ENCODE measurements around the gene ZNF800. TPM values are rescaled to one million over a fixed set of nuclear protein-coding genes. Genes with fewer than 3 reads are reported as not detected.

The ZNF800 gene
- total RNA-seq, 3 donors from 2014 or later: 29.5 to 51.1 (median 31.0) TPM

DNA sequence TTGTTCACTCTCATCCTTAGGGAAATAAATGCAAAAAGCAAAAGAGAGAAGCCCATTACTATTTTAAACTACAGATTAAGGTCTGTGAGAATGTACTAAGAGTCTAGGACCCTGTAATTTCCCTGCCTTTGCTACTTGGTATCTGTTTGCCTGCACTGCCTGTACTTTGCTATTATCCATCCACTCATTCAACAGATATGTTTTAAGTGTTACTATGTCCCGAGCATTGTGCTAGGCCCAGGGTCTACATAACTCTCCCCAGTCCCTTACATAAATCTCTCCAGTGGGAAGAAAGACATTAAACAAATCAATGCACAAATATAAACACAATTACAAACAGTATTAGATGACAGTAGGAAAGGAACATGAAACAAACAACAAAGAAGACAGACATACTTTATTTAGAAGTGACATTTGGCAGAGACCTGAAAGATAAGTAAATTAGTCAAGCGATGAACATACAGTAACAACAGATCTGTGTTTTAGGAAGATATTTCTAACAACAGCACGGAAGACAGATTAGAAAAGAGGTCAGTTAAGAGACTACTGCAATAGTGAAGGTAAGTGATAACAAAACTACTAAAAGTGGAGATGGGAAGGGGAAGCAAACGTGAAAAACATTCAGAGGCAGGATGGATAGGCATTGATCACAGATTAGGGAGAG is 30.0 kb downstream of the ZNF800 start:
- Histone ChIP-seq H3K27ac (no peak overlapping the region), H3K36me3 (no peaks in the 10 kb centered on the region), H3K9me3 (no peaks in the 10 kb centered on the region), H3K4me1 (no peaks in the 10 kb centered on the region), H3K27me3 (no peaks in the 10 kb centered on the region), H3K4me3 (no peak overlapping the region)
- DNase-seq (ENCODE audit: low spot score in 2 of 2): no peak
- TF ChIP-seq POLR2AphosphoS5 (IDR thresholded peaks at IDR 0.05): no peak
- TF ChIP-seq, protein P1, sequence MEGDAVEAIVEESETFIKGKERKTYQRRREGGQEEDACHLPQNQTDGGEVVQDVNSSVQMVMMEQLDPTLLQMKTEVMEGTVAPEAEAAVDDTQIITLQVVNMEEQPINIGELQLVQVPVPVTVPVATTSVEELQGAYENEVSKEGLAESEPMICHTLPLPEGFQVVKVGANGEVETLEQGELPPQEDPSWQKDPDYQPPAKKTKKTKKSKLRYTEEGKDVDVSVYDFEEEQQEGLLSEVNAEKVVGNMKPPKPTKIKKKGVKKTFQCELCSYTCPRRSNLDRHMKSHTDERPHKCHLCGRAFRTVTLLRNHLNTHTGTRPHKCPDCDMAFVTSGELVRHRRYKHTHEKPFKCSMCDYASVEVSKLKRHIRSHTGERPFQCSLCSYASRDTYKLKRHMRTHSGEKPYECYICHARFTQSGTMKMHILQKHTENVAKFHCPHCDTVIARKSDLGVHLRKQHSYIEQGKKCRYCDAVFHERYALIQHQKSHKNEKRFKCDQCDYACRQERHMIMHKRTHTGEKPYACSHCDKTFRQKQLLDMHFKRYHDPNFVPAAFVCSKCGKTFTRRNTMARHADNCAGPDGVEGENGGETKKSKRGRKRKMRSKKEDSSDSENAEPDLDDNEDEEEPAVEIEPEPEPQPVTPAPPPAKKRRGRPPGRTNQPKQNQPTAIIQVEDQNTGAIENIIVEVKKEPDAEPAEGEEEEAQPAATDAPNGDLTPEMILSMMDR (IDR thresholded peaks at IDR 0.05): no peak
- intact Hi-C loops (cut with DNase I; ENCODE audit: low total_unique reads): no loop called here

DNA sequence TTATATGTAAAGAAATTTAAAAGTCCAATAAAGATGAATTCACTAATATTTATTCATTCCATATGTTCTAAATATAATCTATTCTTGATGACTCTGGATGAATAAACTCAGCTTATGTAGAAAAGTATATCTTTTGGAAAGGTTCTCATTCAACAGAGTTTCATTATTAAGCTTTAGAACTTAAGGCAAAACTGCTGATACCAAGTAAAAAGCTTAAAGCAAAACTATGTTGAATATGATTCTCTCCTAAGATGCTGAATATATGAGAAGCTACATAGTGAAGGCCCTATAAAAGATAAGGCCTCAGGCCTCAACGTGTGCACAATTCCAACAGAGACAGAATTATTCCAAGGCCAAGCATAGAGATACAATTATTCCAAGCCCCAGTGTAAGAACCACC is 30.8 kb downstream of the ZNF800 start:
- Histone ChIP-seq H3K27ac (no peak overlapping the region), H3K9me3 (no peaks in the 10 kb centered on the region), H3K4me3 (no peak overlapping the region), H3K27me3 (no peaks in the 10 kb centered on the region), H3K36me3 (no peaks in the 10 kb centered on the region), H3K4me1 (no peaks in the 10 kb centered on the region)
- TF ChIP-seq POLR2AphosphoS5 (IDR thresholded peaks at IDR 0.05): no peak
- TF ChIP-seq, protein P1 (IDR thresholded peaks at IDR 0.05): no peak
- TF ChIP-seq POLR2A (IDR thresholded peaks at IDR 0.05): no peak
- DNase-seq (ENCODE audit: low spot score in 2 of 2): no peak
- intact Hi-C loops (cut with DNase I; ENCODE audit: low total_unique reads): no loop called here

DNA sequence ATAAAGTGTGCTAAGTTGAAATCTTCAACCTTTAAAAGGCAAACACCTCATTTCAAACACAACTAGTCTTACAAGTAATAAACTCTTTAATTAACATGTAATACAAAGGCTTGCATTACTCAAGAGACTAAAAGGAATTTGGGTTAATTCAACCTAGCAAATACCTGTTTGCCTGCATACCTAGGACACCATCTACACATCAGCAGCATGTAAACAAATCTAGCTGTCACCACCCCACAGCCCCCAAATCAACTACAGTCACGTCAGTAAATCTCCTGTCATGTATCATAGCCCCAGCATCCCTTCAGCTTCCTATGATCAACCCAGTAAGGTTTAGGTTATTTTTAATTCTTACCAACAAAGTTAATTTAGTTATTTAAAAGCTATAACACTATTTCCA is 33.5 kb downstream of the ZNF800 start:
- H3K4me3 ChIP-seq: no peak overlapping the region
- H3K36me3 ChIP-seq: no peaks in the 10 kb centered on the region
- H3K27ac ChIP-seq: no peak overlapping the region
- H3K4me1 ChIP-seq: no peaks in the 10 kb centered on the region
- H3K27me3 ChIP-seq: no peaks in the 10 kb centered on the region
- DNase-seq (ENCODE audit: low spot score in 2 of 2): no peak
- TF ChIP-seq POLR2AphosphoS5 (IDR thresholded peaks at IDR 0.05): no peak
- TF ChIP-seq, protein P1 (IDR thresholded peaks at IDR 0.05): no peak
- TF ChIP-seq POLR2A (IDR thresholded peaks at IDR 0.05): no peak
- intact Hi-C loops (cut with DNase I; ENCODE audit: low total_unique reads): no loop called here
- H3K9me3 ChIP-seq: no peaks in the 10 kb centered on the region

GRCh38 chr7:127353897-127354296 is 38.6 kb downstream of the ZNF800 start:
- Histone ChIP-seq H3K4me1 (no peaks in the 10 kb centered on the region), H3K4me3 (no peak overlapping the region), H3K36me3 (no peaks in the 10 kb centered on the region), H3K27ac (no peak overlapping the region), H3K9me3 (no peaks in the 10 kb centered on the region), H3K27me3 (no peaks in the 10 kb centered on the region)
- TF ChIP-seq POLR2A (IDR thresholded peaks at IDR 0.05) (no peak), POLR2AphosphoS5 (IDR thresholded peaks at IDR 0.05) (no peak)
- TF ChIP-seq, protein P1 (IDR thresholded peaks at IDR 0.05): no peak
- intact Hi-C loops (cut with DNase I; ENCODE audit: low total_unique reads): no loop called here
- DNase-seq (ENCODE audit: low spot score in 2 of 2): no peak

DNA sequence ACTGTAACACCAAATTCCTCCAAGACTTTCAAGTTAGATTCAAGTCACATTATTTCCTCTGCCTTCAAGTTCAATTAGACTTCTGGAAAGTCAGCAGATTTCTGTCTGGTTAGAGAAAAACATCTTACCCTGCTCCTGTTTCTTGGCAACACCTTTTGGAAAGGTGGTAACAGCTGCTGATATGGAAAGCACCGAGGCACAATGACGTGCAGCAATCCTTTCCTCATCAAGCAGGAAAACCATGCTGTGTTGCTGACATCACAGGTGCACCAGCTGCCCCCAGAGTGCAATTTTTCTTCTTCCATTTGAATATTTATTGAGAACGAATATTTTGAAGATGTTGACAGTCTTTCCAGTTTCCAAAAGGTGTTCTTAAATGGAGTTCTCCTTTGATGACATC is 41.9 kb downstream of the ZNF800 start:
- no peak for DNase-seq (ENCODE audit: low spot score in 2 of 2)
- Histone ChIP-seq H3K4me3 (no peak overlapping the region), H3K27ac (no peak overlapping the region), H3K4me1 (no peaks in the 10 kb centered on the region), H3K27me3 (no peaks in the 10 kb centered on the region), H3K9me3 (no peaks in the 10 kb centered on the region), H3K36me3 (no peaks in the 10 kb centered on the region)
- TF ChIP-seq POLR2AphosphoS5 (IDR thresholded peaks at IDR 0.05): no peak
- TF ChIP-seq POLR2A (IDR thresholded peaks at IDR 0.05): no peak
- TF ChIP-seq, protein P1 (IDR thresholded peaks at IDR 0.05): no peak
- intact Hi-C loops (cut with DNase I; ENCODE audit: low total_unique reads): no loop called here

Measured in breast epithelium (tissue), 4 donors.